ENCODE measurements around the gene LRIF1.

LRIF1 gene

DNA sequence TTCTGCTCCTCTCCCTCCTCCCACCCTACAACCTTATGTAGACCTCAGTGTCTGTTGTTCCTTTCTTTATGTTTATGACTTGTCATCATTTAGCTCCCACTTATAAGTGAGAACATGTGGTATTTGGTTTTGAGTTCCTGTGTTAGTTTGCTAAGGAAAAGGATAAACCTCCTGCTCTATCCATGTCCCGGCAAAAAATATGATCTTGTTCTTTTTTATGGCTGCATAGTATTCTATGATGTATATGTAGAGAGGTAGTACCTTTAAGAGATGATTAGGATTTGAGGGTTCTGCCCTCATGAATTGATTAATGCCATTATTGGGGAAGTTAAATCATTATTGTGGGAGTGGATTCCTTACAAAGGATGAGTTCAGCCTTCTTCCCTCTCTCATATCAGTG is 41.8 kb downstream of the LRIF1 start:
- H3K4me2 ChIP-seq (ENCODE audit: low read length) = no peak overlapping the region
- no peaks in the 10 kb centered on the region for H3K27me3 ChIP-seq (ENCODE audit: control insufficient read depth, insufficient read depth, low read length)
- H3K4me3 ChIP-seq (ENCODE audit: low read depth, low read length) = no peak overlapping the region
- H3K79me2 ChIP-seq = no peaks in the 10 kb centered on the region
- TF ChIP-seq, protein P1, sequence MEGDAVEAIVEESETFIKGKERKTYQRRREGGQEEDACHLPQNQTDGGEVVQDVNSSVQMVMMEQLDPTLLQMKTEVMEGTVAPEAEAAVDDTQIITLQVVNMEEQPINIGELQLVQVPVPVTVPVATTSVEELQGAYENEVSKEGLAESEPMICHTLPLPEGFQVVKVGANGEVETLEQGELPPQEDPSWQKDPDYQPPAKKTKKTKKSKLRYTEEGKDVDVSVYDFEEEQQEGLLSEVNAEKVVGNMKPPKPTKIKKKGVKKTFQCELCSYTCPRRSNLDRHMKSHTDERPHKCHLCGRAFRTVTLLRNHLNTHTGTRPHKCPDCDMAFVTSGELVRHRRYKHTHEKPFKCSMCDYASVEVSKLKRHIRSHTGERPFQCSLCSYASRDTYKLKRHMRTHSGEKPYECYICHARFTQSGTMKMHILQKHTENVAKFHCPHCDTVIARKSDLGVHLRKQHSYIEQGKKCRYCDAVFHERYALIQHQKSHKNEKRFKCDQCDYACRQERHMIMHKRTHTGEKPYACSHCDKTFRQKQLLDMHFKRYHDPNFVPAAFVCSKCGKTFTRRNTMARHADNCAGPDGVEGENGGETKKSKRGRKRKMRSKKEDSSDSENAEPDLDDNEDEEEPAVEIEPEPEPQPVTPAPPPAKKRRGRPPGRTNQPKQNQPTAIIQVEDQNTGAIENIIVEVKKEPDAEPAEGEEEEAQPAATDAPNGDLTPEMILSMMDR (IDR thresholded peaks at IDR 0.05) = no peak
- H3K27ac ChIP-seq = no peak overlapping the region
- H2AFZ ChIP-seq = no peak overlapping the region
- H3K4me1 ChIP-seq = no peaks in the 10 kb centered on the region
- no peaks in the 10 kb centered on the region for H3K9me3 ChIP-seq (ENCODE audit: control insufficient read depth, low read length)
- H3K9ac ChIP-seq = no peak overlapping the region
- no peaks in the 10 kb centered on the region for H3K36me3 ChIP-seq (ENCODE audit: control insufficient read depth, insufficient read depth, low read length)

DNA sequence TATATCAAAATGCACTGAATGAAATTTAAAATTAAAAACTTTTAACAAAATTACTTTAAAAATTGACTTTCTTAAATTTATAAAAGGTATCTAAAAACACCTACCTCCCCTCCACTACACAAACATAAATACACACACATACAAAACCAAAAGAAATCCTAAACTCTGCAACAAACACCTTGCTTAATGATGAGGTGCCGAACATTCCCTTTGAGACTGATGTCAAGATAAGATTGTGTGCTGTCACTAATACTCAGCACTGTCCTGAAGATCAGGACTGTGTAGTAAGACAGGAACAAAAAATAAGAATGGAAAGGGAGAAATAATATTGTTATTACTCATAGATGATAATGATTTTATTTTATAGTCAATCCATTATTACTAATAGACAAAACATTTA is 45.7 kb downstream of the LRIF1 start:
- Histone ChIP-seq H3K9ac (no peak overlapping the region), H3K27me3 (ENCODE audit: control insufficient read depth, insufficient read depth, low read length) (no peaks in the 10 kb centered on the region), H3K36me3 (ENCODE audit: control insufficient read depth, insufficient read depth, low read length) (no peaks in the 10 kb centered on the region), H3K27ac (no peak overlapping the region), H2AFZ (no peak overlapping the region), H3K4me2 (ENCODE audit: low read length) (no peak overlapping the region), H3K4me3 (ENCODE audit: low read depth, low read length) (no peak overlapping the region), H3K4me1 (no peaks in the 10 kb centered on the region), H3K79me2 (no peaks in the 10 kb centered on the region), H3K9me3 (ENCODE audit: control insufficient read depth, low read length) (no peaks in the 10 kb centered on the region)
- TF ChIP-seq, protein P1 (IDR thresholded peaks at IDR 0.05) = no peak

DNA sequence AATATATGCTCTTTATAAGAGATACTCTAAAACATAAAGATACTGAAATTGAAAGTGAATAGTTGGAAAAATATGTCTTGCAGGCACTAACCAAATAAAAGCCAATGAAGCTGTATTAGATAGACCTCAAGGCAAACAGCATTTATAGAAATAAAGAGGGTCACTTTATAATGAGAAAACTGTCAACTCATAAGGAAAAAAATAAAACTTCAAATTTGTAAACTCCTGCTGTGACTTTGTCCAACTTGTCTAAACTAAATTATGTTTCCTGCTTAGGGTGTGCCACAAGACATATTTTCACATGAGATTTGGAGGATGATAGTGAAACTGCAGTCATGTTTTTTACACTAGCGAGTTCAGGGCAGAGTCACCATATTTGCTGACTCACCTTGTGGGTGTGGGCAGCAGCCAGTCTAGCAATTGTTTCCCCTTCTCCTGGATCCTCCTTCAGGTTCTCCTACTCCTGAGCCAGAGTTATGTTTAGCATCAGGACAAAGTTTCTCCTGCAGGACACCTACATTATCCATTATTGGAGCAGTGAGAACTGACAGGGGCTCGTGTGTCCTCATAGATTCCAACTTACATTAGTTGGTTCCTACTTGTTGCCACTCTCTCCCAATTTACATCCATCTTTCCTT is 46.9 kb downstream of the LRIF1 start:
- TF ChIP-seq, protein P1 (IDR thresholded peaks at IDR 0.05) = no peak
- Histone ChIP-seq H3K9me3 (ENCODE audit: control insufficient read depth, low read length) (no peaks in the 10 kb centered on the region), H3K4me2 (ENCODE audit: low read length) (no peak overlapping the region), H3K27ac (no peak overlapping the region), H3K36me3 (ENCODE audit: control insufficient read depth, insufficient read depth, low read length) (no peaks in the 10 kb centered on the region), H3K79me2 (no peaks in the 10 kb centered on the region), H3K4me1 (no peaks in the 10 kb centered on the region), H2AFZ (no peak overlapping the region), H3K9ac (no peak overlapping the region), H3K4me3 (ENCODE audit: low read depth, low read length) (no peak overlapping the region), H3K27me3 (ENCODE audit: control insufficient read depth, insufficient read depth, low read length) (no peaks in the 10 kb centered on the region)

DNA sequence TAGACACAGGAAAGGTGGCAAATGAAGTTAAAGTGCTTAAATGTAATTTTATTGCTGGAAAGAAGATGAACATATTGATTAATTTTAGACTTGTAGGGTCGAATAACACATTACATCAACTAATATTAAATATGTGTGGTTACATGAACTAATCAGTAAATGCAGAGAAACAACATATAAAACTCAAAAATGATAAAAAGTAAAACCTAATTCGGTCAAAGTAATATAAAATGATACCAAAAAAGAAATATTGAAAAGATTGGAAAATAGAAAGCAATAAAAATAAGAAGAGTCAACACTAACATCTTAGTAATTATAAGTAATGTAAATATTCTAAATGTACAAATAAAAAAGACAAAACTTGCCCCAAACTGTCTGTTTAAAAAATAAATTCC is 47.5 kb downstream of the LRIF1 start:
- no peaks in the 10 kb centered on the region for H3K27me3 ChIP-seq (ENCODE audit: control insufficient read depth, insufficient read depth, low read length)
- no peaks in the 10 kb centered on the region for H3K79me2 ChIP-seq
- TF ChIP-seq, protein P1 (IDR thresholded peaks at IDR 0.05) = no peak
- H3K4me2 ChIP-seq (ENCODE audit: low read length) = no peak overlapping the region
- H3K27ac ChIP-seq = no peak overlapping the region
- H3K4me1 ChIP-seq = no peaks in the 10 kb centered on the region
- no peak overlapping the region for H3K9ac ChIP-seq
- H3K36me3 ChIP-seq (ENCODE audit: control insufficient read depth, insufficient read depth, low read length) = no peaks in the 10 kb centered on the region
- H3K9me3 ChIP-seq (ENCODE audit: control insufficient read depth, low read length) = no peaks in the 10 kb centered on the region
- no peak overlapping the region for H2AFZ ChIP-seq
- no peak overlapping the region for H3K4me3 ChIP-seq (ENCODE audit: low read depth, low read length)

DNA sequence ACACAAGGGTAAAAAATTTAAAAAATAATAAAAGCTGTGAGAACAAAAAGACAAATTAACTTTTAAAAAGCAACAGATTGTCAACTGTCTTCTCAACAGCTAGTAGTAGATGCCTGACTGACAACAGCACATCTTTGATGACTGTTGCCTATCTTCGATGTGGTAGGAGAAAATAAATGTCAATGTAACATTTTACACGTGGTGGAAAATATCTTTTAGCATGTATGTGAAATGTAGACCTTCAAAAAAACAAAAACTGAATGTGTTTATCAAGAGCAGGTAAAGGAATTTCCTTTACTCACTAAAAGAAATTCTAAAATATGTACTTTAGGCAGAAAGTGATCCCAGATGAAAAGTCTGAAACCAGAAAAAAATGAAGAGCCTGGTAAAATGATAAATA is 47.9 kb downstream of the LRIF1 start:
- no peak overlapping the region for H3K4me3 ChIP-seq (ENCODE audit: low read depth, low read length)
- H3K79me2 ChIP-seq = no peaks in the 10 kb centered on the region
- H3K4me2 ChIP-seq (ENCODE audit: low read length) = no peak overlapping the region
- no peaks in the 10 kb centered on the region for H3K9me3 ChIP-seq (ENCODE audit: control insufficient read depth, low read length)
- H3K9ac ChIP-seq = no peak overlapping the region
- H2AFZ ChIP-seq = no peak overlapping the region
- TF ChIP-seq, protein P1 (IDR thresholded peaks at IDR 0.05) = no peak
- no peaks in the 10 kb centered on the region for H3K27me3 ChIP-seq (ENCODE audit: control insufficient read depth, insufficient read depth, low read length)
- no peak overlapping the region for H3K27ac ChIP-seq
- H3K4me1 ChIP-seq = no peaks in the 10 kb centered on the region
- no peaks in the 10 kb centered on the region for H3K36me3 ChIP-seq (ENCODE audit: control insufficient read depth, insufficient read depth, low read length)

Measured in parathyroid adenoma (tissue), 2 donors.